SK-N-SH (cell line): Measurements from ENCODE around the gene TXNDC12.

Experiments used
- CTCF ChIP-seq: fragments of 200-600 bp; sonication (generic); IDR thresholded peaks from 2 replicates; pipeline ENCODE4 v1.6.1; 2017; ENCODE audit warnings: antibody characterized with exemption, mild to moderate bottlenecking, moderate library complexity
- FOXJ3 ChIP-seq: sonication (generic); formaldehyde crosslinking; IDR thresholded peaks from 2 replicates; pipeline ENCODE4 v1.5.1; 2020; ENCODE audit warnings: mild to moderate bottlenecking, missing genetic modification reagents
- NFIC ChIP-seq: IDR thresholded peaks from 2 replicates; pipeline ENCODE4 v1.4.0; 2012; ENCODE audit warnings: borderline replicate concordance
- RAD21 ChIP-seq: IDR thresholded peaks from 2 replicates; pipeline ENCODE4 v1.6.1; 2012; ENCODE audit warnings: mild to moderate bottlenecking, low read length
- TAF1 ChIP-seq: IDR thresholded peaks from 2 replicates; pipeline ENCODE4 v1.6.1; 2012; ENCODE audit warnings: low read depth, mild to moderate bottlenecking, low read length, moderate library complexity, borderline replicate concordance
- TCF12 ChIP-seq: IDR thresholded peaks from 2 replicates; pipeline ENCODE4 v1.4.0; 2012
- YY1 ChIP-seq: IDR thresholded peaks from 2 replicates; pipeline ENCODE4 v1.4.0; 2012; ENCODE audit warnings: low read depth, mild to moderate bottlenecking

- no peak for TF ChIP-seq RAD21
- TF ChIP-seq NFIC = no peak
- TF ChIP-seq TAF1 = no peak
- TF ChIP-seq CTCF = no peak
- no peak for TF ChIP-seq FOXJ3 (CRISPR knock-in tag)
- TF ChIP-seq TCF12 = no peak
- TF ChIP-seq YY1 = no peak
Measured at GRCh38 chr1:52059888-52060287, 4.9 kb upstream of the TXNDC12 start.
